HG03159 (cell line): Measurements from ENCODE around the gene HLA-DQA1.
A peak's percentile ranks its signal among the peaks of the same experiment; 100 is the strongest.
"Not testable (repeated sequence)": the region's sequence is repeated elsewhere in the genome, so short reads cannot be mapped to it uniquely, and the experiment has no call there.

Experiments used
- ATAC-seq: cut with Tn5 transposase; IDR thresholded peaks from one replicate; pipeline ENCODE4 v1.9.1; 2021; ENCODE audit warnings: mild to moderate bottlenecking, moderate library complexity; ENCODE audit not compliant: unreplicated experiment

The HLA-DQA1 gene

GRCh38 chr6:32621372-32621771 lies 15.8 kb upstream of the HLA-DQA1 start:
- ATAC-seq, result no peak

GRCh38 chr6:32622545-32623401 lies 14.4 kb upstream of the HLA-DQA1 start:
- ATAC-seq, result peak; percentile 79

- ATAC-seq, result no peak
Observed at GRCh38 chr6:32623693-32624092, 13.5 kb upstream of the HLA-DQA1 start.

- ATAC-seq, result no peak
Observed at GRCh38 chr6:32624565-32624964, 12.6 kb upstream of the HLA-DQA1 start.

GRCh38 chr6:32625137-32625536 lies 12.1 kb upstream of the HLA-DQA1 start:
- no peak for ATAC-seq

GRCh38 chr6:32627249-32627648 lies 10.0 kb upstream of the HLA-DQA1 start:
- no peak for ATAC-seq

GRCh38 chr6:32627831-32628230 lies 9.4 kb upstream of the HLA-DQA1 start:
- no peak for ATAC-seq

GRCh38 chr6:32629793-32630192 lies 7.4 kb upstream of the HLA-DQA1 start:
- not testable (repeated sequence) for ATAC-seq

- no peak for ATAC-seq
Observed at GRCh38 chr6:32635526-32636123, 1.6 kb upstream of the HLA-DQA1 start.

GRCh38 chr6:32637883-32638282 lies 677 bp downstream of the HLA-DQA1 start:
- no peak for ATAC-seq

- no peak for ATAC-seq
Observed at GRCh38 chr6:32638532-32639219, 1.5 kb downstream of the HLA-DQA1 start.

- ATAC-seq, result no peak
Observed at GRCh38 chr6:32639440-32640394, 2.5 kb downstream of the HLA-DQA1 start.

GRCh38 chr6:32641122-32641521 lies 3.9 kb downstream of the HLA-DQA1 start:
- no peak for ATAC-seq

- not testable (repeated sequence) for ATAC-seq
Observed at GRCh38 chr6:32641785-32642719, 4.8 kb downstream of the HLA-DQA1 start.

GRCh38 chr6:32642720-32643106 lies 5.5 kb downstream of the HLA-DQA1 start:
- no peak for ATAC-seq

- ATAC-seq, result no peak
Observed at GRCh38 chr6:32643904-32644303, 6.7 kb downstream of the HLA-DQA1 start.

GRCh38 chr6:32645047-32645703 lies 8.0 kb downstream of the HLA-DQA1 start:
- ATAC-seq, result no peak

- no peak for ATAC-seq
Observed at GRCh38 chr6:32655203-32655710, 18.1 kb downstream of the HLA-DQA1 start.

- not testable (repeated sequence) for ATAC-seq
Observed at GRCh38 chr6:32657329-32657728, 20.1 kb downstream of the HLA-DQA1 start.
